K562 (cell line): ENCODE data around the gene RAP1GDS1. TPM values are rescaled to one million over a fixed set of nuclear protein-coding genes. Genes with fewer than 3 reads are reported as not detected.
A peak's percentile ranks its signal among the peaks of the same experiment; 100 is the strongest.

Source experiments
- ELF1 ChIP-seq: fragments of 200-800 bp; sonication (Bioruptor generic); IDR thresholded peaks from 2 replicates; pipeline ENCODE4 v1.6.1; 2016; ENCODE audit warnings: missing genetic modification characterization, missing compliant biosample characterization
- FOXM1 ChIP-seq, 2 experiments: fragments of 450-650 bp in 1 of 2; sonication (generic) in 1 of 2; formaldehyde crosslinking in 1 of 2; IDR thresholded peaks; 2 replicates each; pipeline versions ENCODE4 v1.6.1 to v1.9.0; 2017 to 2022; ENCODE audit warnings: low read depth in 2 of 2, mild to moderate bottlenecking in 2 of 2, missing genetic modification reagents in 1 of 2, moderate library complexity in 1 of 2
- GTF2E2 ChIP-seq: fragments of 200-800 bp; sonication (Bioruptor generic); IDR thresholded peaks from 2 replicates; pipeline ENCODE4 v1.6.1; 2016; ENCODE audit warnings: missing genetic modification characterization, missing compliant biosample characterization
- KDM5B ChIP-seq: fragments of 200-600 bp; sonication (generic); IDR thresholded peaks from 2 replicates; pipeline ENCODE4 v1.6.1; 2012; ENCODE audit warnings: low read depth, mild to moderate bottlenecking, moderate library complexity, low read length, control low read depth, inconsistent platforms; ENCODE audit not compliant: insufficient replicate concordance
- ZFP91 ChIP-seq: sonication (generic); formaldehyde crosslinking; IDR thresholded peaks from 2 replicates; pipeline ENCODE4 v1.8.0; 2022; ENCODE audit warnings: mild to moderate bottlenecking, missing genetic modification reagents
- polyA plus RNA-seq, 8 experiments: library from polyadenylated mRNA; depleted of rRNA in 4 of 8; stranded (reverse) in 5 of 8; unstranded in 3 of 8; fragments of >200 nt; fragmentation: Nextera tagmentation in 2 of 8; fragmentation: Illumina TruSeq in 1 of 8; extraction: Ambion mirVana in 2 of 8; extraction: Trizol in 1 of 8; gene quantifications; 2 replicates each; pipeline versions ENCODE4 v1.2.1 to v1.2.3, GENCODE V29; 2011 to 2014; ENCODE audit warnings: inconsistent platforms in 1 of 8, missing spikeins in 1 of 8
- total RNA-seq, 7 experiments: library from RNA; depleted of rRNA in 6 of 7; stranded (reverse); fragments of >200 nt in 6 of 7; fragmentation: Illumina TruSeq in 2 of 7; extraction: Trizol in 2 of 7; gene quantifications; 2 replicates each; pipeline versions ENCODE4 v1.2.1 to v1.2.3, GENCODE V29; 2011 to 2021; ENCODE audit warnings: low replicate concordance in 1 of 7
- TF ChIP-seq, protein P1 (sequence below): fragments of 450-650 bp; IDR thresholded peaks from 2 replicates; pipeline ENCODE4 v1.6.1; 2016; ENCODE audit warnings: mild to moderate bottlenecking, moderate library complexity
- TF ChIP-seq, protein P2 (sequence below), 2 experiments: fragments of 450-650 bp; IDR thresholded peaks; 2 replicates each; pipeline ENCODE4 v1.6.1; 2016
- TF ChIP-seq, protein P3 (sequence below): sonication (generic); IDR thresholded peaks from 2 replicates; pipeline ENCODE4 v1.6.1; 2016

Gene RAP1GDS1
- total and polyA plus RNA-seq, 9 of the 15 experiments (the other 6 are each of a cell fraction or from before 2014, with no cell fraction given): 27.2 to 55.6 (median 31.5) TPM

GRCh38 chr4:98260579-98261404, at the start of gene RAP1GDS1 (continued):
- TF ChIP-seq ZFP91 (CRISPR knock-in tag): no peak
- no peak for TF ChIP-seq ELF1
- peak; percentile 59 for TF ChIP-seq KDM5B
- TF ChIP-seq FOXM1 (IDR thresholded peaks at IDR 0.05; ENCODE audit: low read depth): 0 out of 2 replicates have a peak, but pooled peaks have one; percentile 15
- TF ChIP-seq FOXM1 (CRISPR knock-in tag; IDR thresholded peaks at IDR 0.05; ENCODE audit: low read depth): 0 out of 2 replicates have a peak, but pooled peaks have one; percentile 23
- TF ChIP-seq, protein P1, sequence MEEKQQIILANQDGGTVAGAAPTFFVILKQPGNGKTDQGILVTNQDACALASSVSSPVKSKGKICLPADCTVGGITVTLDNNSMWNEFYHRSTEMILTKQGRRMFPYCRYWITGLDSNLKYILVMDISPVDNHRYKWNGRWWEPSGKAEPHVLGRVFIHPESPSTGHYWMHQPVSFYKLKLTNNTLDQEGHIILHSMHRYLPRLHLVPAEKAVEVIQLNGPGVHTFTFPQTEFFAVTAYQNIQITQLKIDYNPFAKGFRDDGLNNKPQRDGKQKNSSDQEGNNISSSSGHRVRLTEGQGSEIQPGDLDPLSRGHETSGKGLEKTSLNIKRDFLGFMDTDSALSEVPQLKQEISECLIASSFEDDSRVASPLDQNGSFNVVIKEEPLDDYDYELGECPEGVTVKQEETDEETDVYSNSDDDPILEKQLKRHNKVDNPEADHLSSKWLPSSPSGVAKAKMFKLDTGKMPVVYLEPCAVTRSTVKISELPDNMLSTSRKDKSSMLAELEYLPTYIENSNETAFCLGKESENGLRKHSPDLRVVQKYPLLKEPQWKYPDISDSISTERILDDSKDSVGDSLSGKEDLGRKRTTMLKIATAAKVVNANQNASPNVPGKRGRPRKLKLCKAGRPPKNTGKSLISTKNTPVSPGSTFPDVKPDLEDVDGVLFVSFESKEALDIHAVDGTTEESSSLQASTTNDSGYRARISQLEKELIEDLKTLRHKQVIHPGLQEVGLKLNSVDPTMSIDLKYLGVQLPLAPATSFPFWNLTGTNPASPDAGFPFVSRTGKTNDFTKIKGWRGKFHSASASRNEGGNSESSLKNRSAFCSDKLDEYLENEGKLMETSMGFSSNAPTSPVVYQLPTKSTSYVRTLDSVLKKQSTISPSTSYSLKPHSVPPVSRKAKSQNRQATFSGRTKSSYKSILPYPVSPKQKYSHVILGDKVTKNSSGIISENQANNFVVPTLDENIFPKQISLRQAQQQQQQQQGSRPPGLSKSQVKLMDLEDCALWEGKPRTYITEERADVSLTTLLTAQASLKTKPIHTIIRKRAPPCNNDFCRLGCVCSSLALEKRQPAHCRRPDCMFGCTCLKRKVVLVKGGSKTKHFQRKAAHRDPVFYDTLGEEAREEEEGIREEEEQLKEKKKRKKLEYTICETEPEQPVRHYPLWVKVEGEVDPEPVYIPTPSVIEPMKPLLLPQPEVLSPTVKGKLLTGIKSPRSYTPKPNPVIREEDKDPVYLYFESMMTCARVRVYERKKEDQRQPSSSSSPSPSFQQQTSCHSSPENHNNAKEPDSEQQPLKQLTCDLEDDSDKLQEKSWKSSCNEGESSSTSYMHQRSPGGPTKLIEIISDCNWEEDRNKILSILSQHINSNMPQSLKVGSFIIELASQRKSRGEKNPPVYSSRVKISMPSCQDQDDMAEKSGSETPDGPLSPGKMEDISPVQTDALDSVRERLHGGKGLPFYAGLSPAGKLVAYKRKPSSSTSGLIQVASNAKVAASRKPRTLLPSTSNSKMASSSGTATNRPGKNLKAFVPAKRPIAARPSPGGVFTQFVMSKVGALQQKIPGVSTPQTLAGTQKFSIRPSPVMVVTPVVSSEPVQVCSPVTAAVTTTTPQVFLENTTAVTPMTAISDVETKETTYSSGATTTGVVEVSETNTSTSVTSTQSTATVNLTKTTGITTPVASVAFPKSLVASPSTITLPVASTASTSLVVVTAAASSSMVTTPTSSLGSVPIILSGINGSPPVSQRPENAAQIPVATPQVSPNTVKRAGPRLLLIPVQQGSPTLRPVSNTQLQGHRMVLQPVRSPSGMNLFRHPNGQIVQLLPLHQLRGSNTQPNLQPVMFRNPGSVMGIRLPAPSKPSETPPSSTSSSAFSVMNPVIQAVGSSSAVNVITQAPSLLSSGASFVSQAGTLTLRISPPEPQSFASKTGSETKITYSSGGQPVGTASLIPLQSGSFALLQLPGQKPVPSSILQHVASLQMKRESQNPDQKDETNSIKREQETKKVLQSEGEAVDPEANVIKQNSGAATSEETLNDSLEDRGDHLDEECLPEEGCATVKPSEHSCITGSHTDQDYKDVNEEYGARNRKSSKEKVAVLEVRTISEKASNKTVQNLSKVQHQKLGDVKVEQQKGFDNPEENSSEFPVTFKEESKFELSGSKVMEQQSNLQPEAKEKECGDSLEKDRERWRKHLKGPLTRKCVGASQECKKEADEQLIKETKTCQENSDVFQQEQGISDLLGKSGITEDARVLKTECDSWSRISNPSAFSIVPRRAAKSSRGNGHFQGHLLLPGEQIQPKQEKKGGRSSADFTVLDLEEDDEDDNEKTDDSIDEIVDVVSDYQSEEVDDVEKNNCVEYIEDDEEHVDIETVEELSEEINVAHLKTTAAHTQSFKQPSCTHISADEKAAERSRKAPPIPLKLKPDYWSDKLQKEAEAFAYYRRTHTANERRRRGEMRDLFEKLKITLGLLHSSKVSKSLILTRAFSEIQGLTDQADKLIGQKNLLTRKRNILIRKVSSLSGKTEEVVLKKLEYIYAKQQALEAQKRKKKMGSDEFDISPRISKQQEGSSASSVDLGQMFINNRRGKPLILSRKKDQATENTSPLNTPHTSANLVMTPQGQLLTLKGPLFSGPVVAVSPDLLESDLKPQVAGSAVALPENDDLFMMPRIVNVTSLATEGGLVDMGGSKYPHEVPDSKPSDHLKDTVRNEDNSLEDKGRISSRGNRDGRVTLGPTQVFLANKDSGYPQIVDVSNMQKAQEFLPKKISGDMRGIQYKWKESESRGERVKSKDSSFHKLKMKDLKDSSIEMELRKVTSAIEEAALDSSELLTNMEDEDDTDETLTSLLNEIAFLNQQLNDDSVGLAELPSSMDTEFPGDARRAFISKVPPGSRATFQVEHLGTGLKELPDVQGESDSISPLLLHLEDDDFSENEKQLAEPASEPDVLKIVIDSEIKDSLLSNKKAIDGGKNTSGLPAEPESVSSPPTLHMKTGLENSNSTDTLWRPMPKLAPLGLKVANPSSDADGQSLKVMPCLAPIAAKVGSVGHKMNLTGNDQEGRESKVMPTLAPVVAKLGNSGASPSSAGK: peak; percentile 70; the same call in 1 of the 2 replicates
- TF ChIP-seq GTF2E2 (tag): 0 out of 2 replicates have a peak, but pooled peaks have one; percentile 45
- TF ChIP-seq, protein P2, sequence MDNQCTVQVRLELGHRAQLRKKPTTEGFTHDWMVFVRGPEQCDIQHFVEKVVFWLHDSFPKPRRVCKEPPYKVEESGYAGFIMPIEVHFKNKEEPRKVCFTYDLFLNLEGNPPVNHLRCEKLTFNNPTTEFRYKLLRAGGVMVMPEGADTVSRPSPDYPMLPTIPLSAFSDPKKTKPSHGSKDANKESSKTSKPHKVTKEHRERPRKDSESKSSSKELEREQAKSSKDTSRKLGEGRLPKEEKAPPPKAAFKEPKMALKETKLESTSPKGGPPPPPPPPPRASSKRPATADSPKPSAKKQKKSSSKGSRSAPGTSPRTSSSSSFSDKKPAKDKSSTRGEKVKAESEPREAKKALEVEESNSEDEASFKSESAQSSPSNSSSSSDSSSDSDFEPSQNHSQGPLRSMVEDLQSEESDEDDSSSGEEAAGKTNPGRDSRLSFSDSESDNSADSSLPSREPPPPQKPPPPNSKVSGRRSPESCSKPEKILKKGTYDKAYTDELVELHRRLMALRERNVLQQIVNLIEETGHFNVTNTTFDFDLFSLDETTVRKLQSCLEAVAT (IDR thresholded peaks at IDR 0.05): peak in 1 of 2 experiments; percentile 57; a peak in 1 of 4 replicates
- TF ChIP-seq, protein P3, sequence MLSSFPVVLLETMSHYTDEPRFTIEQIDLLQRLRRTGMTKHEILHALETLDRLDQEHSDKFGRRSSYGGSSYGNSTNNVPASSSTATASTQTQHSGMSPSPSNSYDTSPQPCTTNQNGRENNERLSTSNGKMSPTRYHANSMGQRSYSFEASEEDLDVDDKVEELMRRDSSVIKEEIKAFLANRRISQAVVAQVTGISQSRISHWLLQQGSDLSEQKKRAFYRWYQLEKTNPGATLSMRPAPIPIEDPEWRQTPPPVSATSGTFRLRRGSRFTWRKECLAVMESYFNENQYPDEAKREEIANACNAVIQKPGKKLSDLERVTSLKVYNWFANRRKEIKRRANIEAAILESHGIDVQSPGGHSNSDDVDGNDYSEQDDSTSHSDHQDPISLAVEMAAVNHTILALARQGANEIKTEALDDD: no peak
